HG03175 (cell line): ENCODE measurements around the gene TMEM63A.
A peak's percentile ranks its signal among the peaks of the same experiment; 100 is the strongest.
"Not testable (repeated sequence)": the region's sequence is repeated elsewhere in the genome, so short reads cannot be mapped to it uniquely, and the experiment has no call there.

Experiments
- ATAC-seq: cut with Tn5 transposase; IDR thresholded peaks from one replicate; pipeline ENCODE4 v1.9.1; 2021; ENCODE audit warnings: mild to moderate bottlenecking, moderate library complexity; ENCODE audit not compliant: unreplicated experiment

TMEM63A gene

GRCh38 chr1:225881959-225882693 is at the start of gene TMEM63A:
Gene TMEM63A (minus strand): TSS chr1:225882380. CDS start chr1:225877580, 4,800 bp downstream.
- ATAC-seq, result peak; percentile 79

- ATAC-seq, result no peak
These were observed 49.3 kb upstream of the TMEM63A start for GRCh38 chr1:225931270-225932136.

- no peak for ATAC-seq
These were observed 48.4 kb upstream of the TMEM63A start for GRCh38 chr1:225930566-225930965.

- ATAC-seq, result not testable (repeated sequence)
These were observed 47.3 kb upstream of the TMEM63A start for GRCh38 chr1:225929462-225929861.

- no peak for ATAC-seq
These were observed 46.3 kb upstream of the TMEM63A start for GRCh38 chr1:225928186-225929175.

GRCh38 chr1:225926551-225927113 is 44.5 kb upstream of the TMEM63A start:
- no peak for ATAC-seq

GRCh38 chr1:225923692-225924555 is 41.7 kb upstream of the TMEM63A start, which contains the start of gene PYCR2:
Gene PYCR2 (minus strand): TSS chr1:225924250. CDS start chr1:225924110, 140 bp downstream.
- peak; percentile 98 for ATAC-seq

GRCh38 chr1:225923381-225923691 is 41.2 kb upstream of the TMEM63A start:
- ATAC-seq, result no peak

- ATAC-seq, result no peak
These were observed 39.8 kb upstream of the TMEM63A start for GRCh38 chr1:225921734-225922709.

- ATAC-seq, result no peak
These were observed 37.7 kb upstream of the TMEM63A start for GRCh38 chr1:225919906-225920305.

GRCh38 chr1:225918280-225918679 is 36.1 kb upstream of the TMEM63A start:
- no peak for ATAC-seq

- no peak for ATAC-seq
These were observed 35.4 kb upstream of the TMEM63A start for GRCh38 chr1:225917536-225917935.

GRCh38 chr1:225917101-225917500 is 34.9 kb upstream of the TMEM63A start:
- no peak for ATAC-seq

GRCh38 chr1:225915538-225915991 is 33.4 kb upstream of the TMEM63A start:
- no peak for ATAC-seq

GRCh38 chr1:225914947-225915346 is 32.8 kb upstream of the TMEM63A start:
- ATAC-seq, result no peak

GRCh38 chr1:225914391-225914790 is 32.2 kb upstream of the TMEM63A start:
- no peak for ATAC-seq

GRCh38 chr1:225911191-225912130 is 29.3 kb upstream of the TMEM63A start:
- ATAC-seq, result peak; percentile 80
